ENCODE data around the gene ADAMTS17.

Gene ADAMTS17

GRCh38 chr15:100250176-100250800 lies 91.5 kb downstream of the ADAMTS17 start:
- DNase-seq (ENCODE audit: low read depth in 1 of 2, low spot score in 1 of 2), result no peak

- DNase-seq (ENCODE audit: low read depth in 1 of 2, low spot score in 1 of 2), result no peak
Measured at GRCh38 chr15:100249096-100249815, 92.5 kb downstream of the ADAMTS17 start.

GRCh38 chr15:100248236-100248635 lies 93.5 kb downstream of the ADAMTS17 start:
- DNase-seq (ENCODE audit: low read depth in 1 of 2, low spot score in 1 of 2), result no peak

GRCh38 chr15:100247228-100248225 lies 94.2 kb downstream of the ADAMTS17 start:
- DNase-seq (ENCODE audit: low read depth in 1 of 2, low spot score in 1 of 2), result no peak

GRCh38 chr15:100245855-100246254 lies 95.9 kb downstream of the ADAMTS17 start:
- DNase-seq (ENCODE audit: low read depth in 1 of 2, low spot score in 1 of 2), result no peak

- DNase-seq (ENCODE audit: low read depth in 1 of 2, low spot score in 1 of 2), result no peak
Measured at GRCh38 chr15:100245487-100245820, 96.3 kb downstream of the ADAMTS17 start.

GRCh38 chr15:100244796-100245486 lies 96.8 kb downstream of the ADAMTS17 start:
- no peak for DNase-seq (ENCODE audit: low read depth in 1 of 2, low spot score in 1 of 2)

- no peak for DNase-seq (ENCODE audit: low read depth in 1 of 2, low spot score in 1 of 2)
Measured at GRCh38 chr15:100242989-100243388, 98.8 kb downstream of the ADAMTS17 start.

- no peak for DNase-seq (ENCODE audit: low read depth in 1 of 2, low spot score in 1 of 2)
Measured at GRCh38 chr15:100241572-100242482, 99.9 kb downstream of the ADAMTS17 start.

GRCh38 chr15:100236981-100237720 lies 104.6 kb downstream of the ADAMTS17 start:
- no peak for DNase-seq (ENCODE audit: low read depth in 1 of 2, low spot score in 1 of 2)

GRCh38 chr15:100235030-100235617 lies 106.7 kb downstream of the ADAMTS17 start:
- DNase-seq (ENCODE audit: low read depth in 1 of 2, low spot score in 1 of 2), result no peak

- no peak for DNase-seq (ENCODE audit: low read depth in 1 of 2, low spot score in 1 of 2)
Measured at GRCh38 chr15:100234158-100235029, 107.4 kb downstream of the ADAMTS17 start.

- no peak for DNase-seq (ENCODE audit: low read depth in 1 of 2, low spot score in 1 of 2)
Measured at GRCh38 chr15:100230784-100231183, 111.0 kb downstream of the ADAMTS17 start.

- DNase-seq (ENCODE audit: low read depth in 1 of 2, low spot score in 1 of 2), result no peak
Measured at GRCh38 chr15:100229181-100230163, 112.3 kb downstream of the ADAMTS17 start.

- DNase-seq (ENCODE audit: low read depth in 1 of 2, low spot score in 1 of 2), result no peak
Measured at GRCh38 chr15:100227781-100228180, 114.0 kb downstream of the ADAMTS17 start.

- no peak for DNase-seq (ENCODE audit: low read depth in 1 of 2, low spot score in 1 of 2)
Measured at GRCh38 chr15:100226107-100226506, 115.7 kb downstream of the ADAMTS17 start.
